Tibial artery (tissue), 4 donors: ENCODE measurements around the gene ITPR1.
A peak's percentile ranks its signal among the peaks of the same experiment; 100 is the strongest.

Experiments used
- DNase-seq, 2 donors: peaks; one replicate each; pipeline ENCODE4 v3.0.0-alpha.2; 2019
- H3K27ac ChIP-seq, 2 donors: fragments of 200-600 bp; sonication (generic) in 1 of 2; 1 replicate in 1 of 2; 2 replicates in 1 of 2; pipeline ENCODE4 v1.5.1; 2018 to 2019; ENCODE audit warnings: mild to moderate bottlenecking in 1 of 2
- H3K27me3 ChIP-seq, 2 donors: fragments of 200-600 bp; sonication (generic) in 1 of 2; one replicate each; pipeline versions ENCODE4 v1.5.1 to v1.6.0; 2016 to 2019
- H3K36me3 ChIP-seq, 3 donors: fragments of 200-600 bp; sonication (generic) in 2 of 3; one replicate each; pipeline ENCODE4 v1.5.1; 2016 to 2019; ENCODE audit warnings: mild to moderate bottlenecking in 2 of 3
- H3K4me1 ChIP-seq, 4 donors: fragments of 200-600 bp; sonication (generic) in 2 of 4; 1 replicate in 3 of 4; 2 replicates in 1 of 4; pipeline ENCODE4 v1.5.1; 2016 to 2019
- H3K4me3 ChIP-seq, 2 donors: fragments of 200-600 bp; sonication (generic) in 1 of 2; 1 replicate in 1 of 2; 2 replicates in 1 of 2; pipeline ENCODE4 v1.5.1; 2018 to 2019; ENCODE audit warnings: mild to moderate bottlenecking in 2 of 2
- H3K9me3 ChIP-seq, 3 donors: fragments of 200-600 bp; sonication (generic) in 1 of 3; one replicate each; pipeline ENCODE4 v1.5.1; 2016 to 2019
- CTCF ChIP-seq, 2 experiments: fragments of 200-600 bp in 1 of 2; fragments of 450-650 bp in 1 of 2; IDR thresholded peaks; one replicate each; pipeline ENCODE4 v1.5.1; 2017 to 2019; ENCODE audit warnings: antibody characterized with exemption in 2 of 2, mild to moderate bottlenecking in 1 of 2, moderate library complexity in 1 of 2
- intact Hi-C: fragments of 100-400 bp; cut with DNase I; formaldehyde crosslinking; loops from one replicate; pipeline ENCODE4 v1.15.0; 2023; ENCODE audit warnings: low total_unique reads

ITPR1 gene

GRCh38 chr3:4741404-4742307 lies 248.5 kb downstream of the ITPR1 start:
- TF ChIP-seq CTCF (IDR thresholded peaks at IDR 0.05), result no peak
- Histone ChIP-seq H3K4me3 (no peak overlapping the region), H3K9me3 (no peaks in the 10 kb centered on the region), H3K4me1 (peaks cover 5 to 45% (median 31%) of the 10 kb centered on the region in 4 donors), H3K27me3 (no peaks in the 10 kb centered on the region), H3K27ac (peak overlapping the region; percentile 86 to 92), H3K36me3 (peaks cover 8 to 15% (median 14%) of the 10 kb centered on the region in 3 donors)
- peak; percentile 79 to 92 for DNase-seq
- intact Hi-C loops, result loop anchor here (10.0 kb wide), 1 partner anchor 63 kb away; no protein-coding TSS in a partner anchor

DNA sequence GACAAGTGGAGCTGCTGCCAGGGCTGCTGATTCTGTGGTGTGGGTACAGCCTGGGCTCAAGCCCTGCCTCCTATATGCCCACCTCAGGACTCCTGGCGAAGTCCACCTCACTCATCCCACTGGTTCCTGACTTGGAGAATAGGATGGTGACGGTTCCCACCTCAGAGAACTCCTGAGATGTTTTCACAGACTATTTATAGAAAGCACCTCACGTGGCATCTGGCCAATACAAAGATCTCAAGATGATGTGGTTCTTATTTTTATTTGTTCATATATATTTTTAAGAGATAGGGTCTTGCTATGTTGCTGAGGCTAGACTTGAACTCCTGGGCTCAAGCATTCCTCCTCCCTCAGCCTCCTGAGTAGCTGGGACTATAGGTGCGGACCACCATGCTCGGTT lies 249.2 kb downstream of the ITPR1 start:
- Histone ChIP-seq H3K27me3 (no peaks in the 10 kb centered on the region), H3K4me3 (no peak overlapping the region), H3K36me3 (peaks cover 8 to 18% (median 12%) of the 10 kb centered on the region in 3 donors), H3K27ac (peak overlapping the region; percentile 86 to 92), H3K4me1 (peaks cover 5 to 46% (median 31%) of the 10 kb centered on the region in 4 donors), H3K9me3 (no peaks in the 10 kb centered on the region)
- TF ChIP-seq CTCF (IDR thresholded peaks at IDR 0.05), result no peak
- intact Hi-C loops, result loop anchor here (10.0 kb wide), 1 partner anchor 62 kb away; no protein-coding TSS in a partner anchor
- no peak for DNase-seq

GRCh38 chr3:4743371-4743770 lies 250.2 kb downstream of the ITPR1 start:
- H3K36me3 ChIP-seq, result peaks cover 4 to 10% (median 9%) of the 10 kb centered on the region in 3 donors
- no peak for TF ChIP-seq CTCF (IDR thresholded peaks at IDR 0.05)
- peaks cover 5 to 46% (median 31%) of the 10 kb centered on the region in 4 donors for H3K4me1 ChIP-seq
- H3K27ac ChIP-seq, result peak overlapping the region; percentile 86 to 92
- intact Hi-C loops, result loop anchor here (10.0 kb wide), 1 partner anchor 61 kb away; no protein-coding TSS in a partner anchor
- H3K9me3 ChIP-seq, result no peaks in the 10 kb centered on the region
- H3K27me3 ChIP-seq, result no peaks in the 10 kb centered on the region
- DNase-seq, result no peak
- H3K4me3 ChIP-seq, result no peak overlapping the region

DNA sequence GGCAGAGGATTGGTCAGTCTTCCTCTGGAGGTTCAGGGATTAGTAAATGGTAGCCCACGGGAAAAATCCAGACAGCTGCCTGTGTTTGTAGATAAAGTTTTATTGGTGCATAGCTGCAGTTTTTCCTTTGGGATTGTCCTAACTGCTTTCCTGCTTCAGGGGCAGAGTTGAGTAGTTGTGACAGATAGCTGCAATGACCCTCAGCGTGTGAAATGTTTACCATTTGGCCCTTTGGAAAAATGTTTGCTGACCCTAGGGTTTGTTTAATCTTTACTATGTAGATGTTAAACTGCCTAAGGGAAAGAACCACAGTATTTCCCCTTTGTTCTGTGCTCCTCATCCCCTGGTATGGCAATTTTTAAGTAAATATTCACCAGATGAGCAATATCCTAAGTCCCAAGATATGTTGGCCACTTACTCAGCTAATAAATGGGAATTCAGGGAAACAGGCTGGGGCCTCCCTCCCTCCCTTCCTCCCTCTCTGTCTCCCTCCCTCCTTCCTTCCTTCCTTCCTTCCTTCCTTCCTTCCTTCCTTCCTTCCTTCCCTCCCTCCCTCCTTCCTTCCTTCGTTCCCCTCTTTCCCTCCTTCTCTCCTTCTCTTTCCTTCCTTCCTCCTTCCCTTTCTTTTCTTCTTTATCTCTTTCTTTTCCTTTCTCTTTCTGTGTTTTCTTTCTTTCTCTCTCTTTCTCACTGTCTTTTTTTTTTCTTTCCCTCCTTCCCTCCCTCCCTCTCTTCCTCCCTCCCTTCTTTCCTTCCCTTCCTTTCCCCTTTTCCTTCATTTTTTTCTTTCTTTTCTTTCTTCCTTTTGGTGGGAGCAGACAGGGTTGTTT lies 251.5 kb downstream of the ITPR1 start:
- H3K27ac ChIP-seq, result peak overlapping the region in 1 of 2 donors; percentile 28
- peaks cover 5 to 47% (median 33%) of the 10 kb centered on the region in 4 donors for H3K4me1 ChIP-seq
- no peaks in the 10 kb centered on the region for H3K27me3 ChIP-seq
- peaks cover 0 to 9% (median 4%) of the 10 kb centered on the region in 3 donors for H3K36me3 ChIP-seq
- no peak for TF ChIP-seq CTCF (IDR thresholded peaks at IDR 0.05)
- intact Hi-C loops, result loop anchor here (10.0 kb wide), 1 partner anchor 60 kb away; no protein-coding TSS in a partner anchor
- H3K9me3 ChIP-seq, result no peaks in the 10 kb centered on the region
- DNase-seq, result no peak
- H3K4me3 ChIP-seq, result no peak overlapping the region

DNA sequence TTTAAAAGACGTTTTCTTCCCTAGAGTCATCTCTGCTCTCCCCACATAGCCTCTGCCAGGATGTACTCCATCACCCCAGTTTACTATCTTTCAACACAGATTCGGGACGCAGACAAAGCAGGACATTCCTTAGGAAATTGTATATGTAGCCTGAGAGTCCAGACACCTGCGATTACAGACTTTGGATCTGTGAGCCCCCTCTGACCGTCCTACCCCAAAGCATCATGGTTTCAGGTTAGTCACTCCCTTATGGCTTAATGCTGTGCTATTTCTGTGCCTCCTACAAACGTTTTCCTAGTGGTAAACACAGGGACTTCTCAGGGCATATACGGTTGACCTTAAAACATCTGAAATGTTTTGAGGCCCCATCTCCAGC lies 252.1 kb downstream of the ITPR1 start:
- Histone ChIP-seq H3K9me3 (no peaks in the 10 kb centered on the region), H3K36me3 (peaks cover 0 to 9% (median 4%) of the 10 kb centered on the region in 3 donors), H3K27me3 (no peaks in the 10 kb centered on the region), H3K4me1 (peaks cover 5 to 53% (median 38%) of the 10 kb centered on the region in 4 donors), H3K27ac (peak overlapping the region in 1 of 2 donors; percentile 28), H3K4me3 (no peak overlapping the region)
- intact Hi-C loops, result loop anchor here (10.0 kb wide), 1 partner anchor 60 kb away; no protein-coding TSS in a partner anchor
- TF ChIP-seq CTCF (IDR thresholded peaks at IDR 0.05), result no peak
- no peak for DNase-seq
